Astrocyte (in vitro differentiated cells and primary cell): ENCODE results near the gene ENSA.

Experiments
- CTCF ChIP-seq: IDR thresholded peaks from 2 replicates; pipeline ENCODE4 v1.5.1; 2011; ENCODE audit warnings: low read depth, mild to moderate bottlenecking, inconsistent platforms, low read length, moderate library complexity; ENCODE audit not compliant: insufficient read depth
- EZH2 ChIP-seq: IDR thresholded peaks from 2 replicates; pipeline ENCODE4 v1.6.1; 2012; ENCODE audit warnings: mild to moderate bottlenecking, low read length, inconsistent platforms; ENCODE audit not compliant: insufficient read depth

GRCh38 chr1:150627826-150628410, 1.5 kb downstream of the ENSA start:
- TF ChIP-seq CTCF = no peak
- no peak for TF ChIP-seq EZH2
